HK-2 (cell line): ENCODE results near the gene NEAT1.
"Not testable (repeated sequence)": the region's sequence is repeated elsewhere in the genome, so short reads cannot be mapped to it uniquely, and the experiment has no call there.

Experiments used
- DNase-seq: peaks from one replicate; pipeline ENCODE4 v3.0.0-alpha.2; 2018; ENCODE audit not compliant: unreplicated experiment

Gene NEAT1

GRCh38 chr11:65404638-65405339 lies 17.8 kb upstream of the NEAT1 start:
- no peak for DNase-seq

- no peak for DNase-seq
Observed at GRCh38 chr11:65410936-65411680, 11.5 kb upstream of the NEAT1 start.

GRCh38 chr11:65411681-65412070 lies 10.9 kb upstream of the NEAT1 start:
- no peak for DNase-seq

- DNase-seq = no peak
Observed at GRCh38 chr11:65412271-65413076, 10.1 kb upstream of the NEAT1 start.

- DNase-seq = not testable (repeated sequence)
Observed at GRCh38 chr11:65413077-65413664, 9.4 kb upstream of the NEAT1 start.

GRCh38 chr11:65414776-65415498 lies 7.7 kb upstream of the NEAT1 start:
- no peak for DNase-seq

GRCh38 chr11:65415499-65416340 lies 6.9 kb upstream of the NEAT1 start:
- DNase-seq = no peak

- DNase-seq = peak; percentile 86
Observed at GRCh38 chr11:65416341-65416824, 6.2 kb upstream of the NEAT1 start.

- no peak for DNase-seq
Observed at GRCh38 chr11:65416841-65417701, 5.5 kb upstream of the NEAT1 start.

GRCh38 chr11:65417702-65418430 lies 4.7 kb upstream of the NEAT1 start:
- no peak for DNase-seq

- no peak for DNase-seq
Observed at GRCh38 chr11:65418431-65418680, 4.2 kb upstream of the NEAT1 start.

GRCh38 chr11:65418681-65419459 lies 3.7 kb upstream of the NEAT1 start:
- peak; percentile 89 for DNase-seq

GRCh38 chr11:65419460-65419771 lies 3.2 kb upstream of the NEAT1 start:
- DNase-seq = no peak

GRCh38 chr11:65419772-65420481 lies 2.7 kb upstream of the NEAT1 start:
- peak; percentile 68 for DNase-seq

- no peak for DNase-seq
Observed at GRCh38 chr11:65420506-65420905, 2.1 kb upstream of the NEAT1 start.

GRCh38 chr11:65420979-65421793 lies 1.4 kb upstream of the NEAT1 start:
- peak; percentile 86 for DNase-seq
